Measurements from ENCODE around the gene STK38. TPM values are rescaled to one million over a fixed set of nuclear protein-coding genes. Genes with fewer than 3 reads are reported as not detected.

The STK38 gene
- total RNA-seq, 1 donor from 2014 or later = 35.0 TPM

GRCh38 chr6:36516988-36517387 lies 30.3 kb downstream of the STK38 start:
- intact Hi-C loops (cut with DNase I) = no loop called here

GRCh38 chr6:36516559-36516958 lies 30.7 kb downstream of the STK38 start:
- ATAC-seq (no peak), DNase-seq (no peak)
- no peak overlapping the region for H3K27ac ChIP-seq
- H3K4me1 ChIP-seq = no peaks in the 10 kb centered on the region
- intact Hi-C loops (cut with DNase I) = no loop called here
- no peak for TF ChIP-seq CTCF (IDR thresholded peaks at IDR 0.05)
- peaks cover 95% of the 10 kb centered on the region for H3K36me3 ChIP-seq
- no peaks in the 10 kb centered on the region for H3K9me3 ChIP-seq
- H3K27me3 ChIP-seq (ENCODE audit: low read depth) = no peaks in the 10 kb centered on the region
- H3K4me3 ChIP-seq = no peak overlapping the region

More at GRCh38 chr6:36516988-36517387, 30.3 kb downstream of the STK38 start:
- Histone ChIP-seq H3K27me3 (ENCODE audit: low read depth) (no peaks in the 10 kb centered on the region), H3K36me3 (peaks cover 95% of the 10 kb centered on the region), H3K27ac (no peak overlapping the region), H3K9me3 (no peaks in the 10 kb centered on the region), H3K4me3 (no peak overlapping the region), H3K4me1 (no peaks in the 10 kb centered on the region)
- TF ChIP-seq CTCF (IDR thresholded peaks at IDR 0.05) = no peak
- ATAC-seq (no peak), DNase-seq (no peak)

- H3K4me3 ChIP-seq = no peak overlapping the region
- H3K9me3 ChIP-seq = no peaks in the 10 kb centered on the region
- H3K4me1 ChIP-seq = no peaks in the 10 kb centered on the region
- H3K27me3 ChIP-seq (ENCODE audit: low read depth) = no peaks in the 10 kb centered on the region
- no peak overlapping the region for H3K27ac ChIP-seq
- no peak for ATAC-seq
- no peak for TF ChIP-seq CTCF (IDR thresholded peaks at IDR 0.05)
- no peak for DNase-seq
- intact Hi-C loops (cut with DNase I) = no loop called here
- H3K36me3 ChIP-seq = peaks cover 95% of the 10 kb centered on the region
Measured at GRCh38 chr6:36515844-36516243, 31.4 kb downstream of the STK38 start.

- ATAC-seq (no peak), DNase-seq (no peak)
- intact Hi-C loops (cut with DNase I) = no loop called here
- Histone ChIP-seq H3K4me1 (no peaks in the 10 kb centered on the region), H3K36me3 (peaks cover 95% of the 10 kb centered on the region), H3K4me3 (no peak overlapping the region), H3K27me3 (ENCODE audit: low read depth) (no peaks in the 10 kb centered on the region), H3K9me3 (no peaks in the 10 kb centered on the region), H3K27ac (no peak overlapping the region)
- no peak for TF ChIP-seq CTCF (IDR thresholded peaks at IDR 0.05)
Measured at GRCh38 chr6:36514554-36515456, 32.5 kb downstream of the STK38 start.

- TF ChIP-seq CTCF (IDR thresholded peaks at IDR 0.05) = no peak
- peaks cover 83% of the 10 kb centered on the region for H3K36me3 ChIP-seq
- ATAC-seq = no peak
Measured at GRCh38 chr6:36510365-36510764, 36.9 kb downstream of the STK38 start.

More at GRCh38 chr6:36510365-36510764, 36.9 kb downstream of the STK38 start:
- no peak for DNase-seq
- Histone ChIP-seq H3K27me3 (ENCODE audit: low read depth) (no peaks in the 10 kb centered on the region), H3K9me3 (no peaks in the 10 kb centered on the region), H3K4me3 (no peak overlapping the region), H3K27ac (no peak overlapping the region), H3K4me1 (no peaks in the 10 kb centered on the region)
- intact Hi-C loops (cut with DNase I) = no loop called here
